ENCODE results near the gene DNAAF5. TPM values are rescaled to one million over a fixed set of nuclear protein-coding genes. Genes with fewer than 3 reads are reported as not detected.

DNAAF5 gene
- total RNA-seq, 2 experiments from 2014 or later = 42.6 to 58.5 TPM

DNA sequence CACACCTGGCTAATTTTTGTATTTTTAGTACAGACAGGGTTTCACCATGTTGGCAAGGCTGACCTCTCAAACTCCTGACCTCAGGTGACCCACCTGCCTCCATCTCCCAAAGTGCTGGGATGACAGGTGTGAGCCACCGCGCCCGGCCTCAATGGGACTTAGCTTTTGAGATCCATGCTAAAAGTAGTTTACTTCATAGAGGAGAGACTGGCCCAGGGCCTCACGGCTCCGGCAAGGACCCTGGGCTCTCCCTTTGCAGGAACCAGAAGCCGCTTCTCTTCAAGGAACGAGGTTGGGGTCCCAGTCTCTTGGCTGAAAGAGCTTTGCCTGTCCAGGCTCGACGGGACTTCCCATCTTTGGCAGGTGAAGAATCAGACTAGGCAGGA, 30.1 kb upstream of the DNAAF5 start:
- no peaks in the 10 kb centered on the region for H3K9me3 ChIP-seq (ENCODE audit: low read length)
- no peak for TF ChIP-seq EZH2phosphoT487 (IDR thresholded peaks at IDR 0.05; ENCODE audit: borderline replicate concordance, low read depth, low read length)
- TF ChIP-seq, protein P1, sequence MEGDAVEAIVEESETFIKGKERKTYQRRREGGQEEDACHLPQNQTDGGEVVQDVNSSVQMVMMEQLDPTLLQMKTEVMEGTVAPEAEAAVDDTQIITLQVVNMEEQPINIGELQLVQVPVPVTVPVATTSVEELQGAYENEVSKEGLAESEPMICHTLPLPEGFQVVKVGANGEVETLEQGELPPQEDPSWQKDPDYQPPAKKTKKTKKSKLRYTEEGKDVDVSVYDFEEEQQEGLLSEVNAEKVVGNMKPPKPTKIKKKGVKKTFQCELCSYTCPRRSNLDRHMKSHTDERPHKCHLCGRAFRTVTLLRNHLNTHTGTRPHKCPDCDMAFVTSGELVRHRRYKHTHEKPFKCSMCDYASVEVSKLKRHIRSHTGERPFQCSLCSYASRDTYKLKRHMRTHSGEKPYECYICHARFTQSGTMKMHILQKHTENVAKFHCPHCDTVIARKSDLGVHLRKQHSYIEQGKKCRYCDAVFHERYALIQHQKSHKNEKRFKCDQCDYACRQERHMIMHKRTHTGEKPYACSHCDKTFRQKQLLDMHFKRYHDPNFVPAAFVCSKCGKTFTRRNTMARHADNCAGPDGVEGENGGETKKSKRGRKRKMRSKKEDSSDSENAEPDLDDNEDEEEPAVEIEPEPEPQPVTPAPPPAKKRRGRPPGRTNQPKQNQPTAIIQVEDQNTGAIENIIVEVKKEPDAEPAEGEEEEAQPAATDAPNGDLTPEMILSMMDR (conservative IDR thresholded peaks at IDR 0.05; ENCODE audit: low read length) = no peak
- no peaks in the 10 kb centered on the region for H3K79me2 ChIP-seq (ENCODE audit: insufficient read depth, low read depth, low read length)
- H3K27ac ChIP-seq (ENCODE audit: low read depth, low read length, poor library complexity, severe bottlenecking) = no peak overlapping the region
- H4K20me1 ChIP-seq (ENCODE audit: insufficient read depth, low read length) = no peaks in the 10 kb centered on the region
- DNase-seq (ENCODE audit: low spot score) = no peak
- no TSS peak for BruUV-seq (replicated peaks)
- H3K4me3 ChIP-seq (ENCODE audit: low read depth, low read length, poor library complexity, severe bottlenecking) = no peak overlapping the region
- H3K9me2 ChIP-seq (ENCODE audit: insufficient read depth, low read length) = no peaks in the 10 kb centered on the region
- H2AFZ ChIP-seq (ENCODE audit: low read length) = no peak overlapping the region
- no peak overlapping the region for H3K4me2 ChIP-seq (ENCODE audit: low read length)
- H3K36me3 ChIP-seq (ENCODE audit: insufficient read depth, low read length) = peaks cover 43% of the 10 kb centered on the region
- no peaks in the 10 kb centered on the region for H3K4me1 ChIP-seq (ENCODE audit: insufficient read depth, low read length, poor library complexity, severe bottlenecking)
- intact Hi-C loops (cut with micrococcal nuclease; ENCODE audit: unreplicated experiment) = no loop called here
- CTCF ChIA-PET (ENCODE audit: unreplicated experiment) = no interaction called here
- POLR2A ChIA-PET = interaction anchor here (0.7 kb wide), 1 partner anchor 566 kb away, joined by 3 read pairs; no protein-coding TSS in a partner anchor

DNA sequence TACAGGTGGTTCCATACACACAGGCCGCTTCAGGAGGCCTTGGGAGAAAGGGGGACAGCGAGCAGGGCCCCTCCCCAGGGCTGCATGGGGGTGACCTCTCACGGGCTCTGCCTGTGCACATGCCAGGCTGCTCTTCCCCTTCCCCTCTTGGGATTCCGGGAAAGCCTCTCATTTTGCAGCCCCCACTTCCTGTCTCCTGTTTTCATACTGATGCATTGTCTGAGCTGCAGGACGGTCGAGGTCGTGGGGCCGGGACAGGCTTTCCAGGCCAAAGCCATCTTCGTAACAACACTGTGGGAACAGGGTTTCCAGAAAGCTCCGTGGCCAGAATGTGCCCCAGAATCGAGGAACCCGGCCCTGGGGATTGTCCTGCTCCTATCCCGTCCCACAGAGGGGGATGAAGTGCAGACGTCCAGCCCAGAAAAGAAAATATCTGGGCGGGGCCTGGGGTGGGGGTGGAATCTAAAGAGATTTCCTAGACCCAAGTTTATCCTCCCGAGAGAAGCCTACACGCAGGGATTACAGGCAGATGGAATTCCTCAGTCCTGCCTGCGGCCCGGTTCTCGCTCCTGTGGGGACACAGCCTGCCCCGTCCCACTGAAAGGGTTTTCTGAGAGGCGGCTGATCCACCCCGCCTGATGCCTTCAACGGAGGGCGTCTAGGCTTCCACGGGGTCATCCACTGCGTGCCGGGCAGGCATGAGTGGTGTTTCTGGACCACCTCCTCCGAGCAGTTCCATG, 29.5 kb upstream of the DNAAF5 start:
- no peaks in the 10 kb centered on the region for H4K20me1 ChIP-seq (ENCODE audit: insufficient read depth, low read length)
- no peak overlapping the region for H2AFZ ChIP-seq (ENCODE audit: low read length)
- CTCF ChIA-PET (ENCODE audit: unreplicated experiment) = no interaction called here
- H3K4me2 ChIP-seq (ENCODE audit: low read length) = no peak overlapping the region
- H3K36me3 ChIP-seq (ENCODE audit: insufficient read depth, low read length) = peaks cover 45% of the 10 kb centered on the region
- DNase-seq (ENCODE audit: low spot score) = no peak
- no peaks in the 10 kb centered on the region for H3K9me2 ChIP-seq (ENCODE audit: insufficient read depth, low read length)
- H3K9me3 ChIP-seq (ENCODE audit: low read length) = no peaks in the 10 kb centered on the region
- H3K27ac ChIP-seq (ENCODE audit: low read depth, low read length, poor library complexity, severe bottlenecking) = no peak overlapping the region
- POLR2A ChIA-PET = no interaction called here
- H3K4me1 ChIP-seq (ENCODE audit: insufficient read depth, low read length, poor library complexity, severe bottlenecking) = no peaks in the 10 kb centered on the region
- no peak overlapping the region for H3K4me3 ChIP-seq (ENCODE audit: low read depth, low read length, poor library complexity, severe bottlenecking)
- no TSS peak for BruUV-seq (replicated peaks)
- no peaks in the 10 kb centered on the region for H3K79me2 ChIP-seq (ENCODE audit: insufficient read depth, low read depth, low read length)
- intact Hi-C loops (cut with micrococcal nuclease; ENCODE audit: unreplicated experiment) = no loop called here
- TF ChIP-seq, protein P1 (conservative IDR thresholded peaks at IDR 0.05; ENCODE audit: low read length) = no peak
- TF ChIP-seq EZH2phosphoT487 (IDR thresholded peaks at IDR 0.05; ENCODE audit: borderline replicate concordance, low read depth, low read length) = no peak
